ENCODE data around the gene ZNF304.
"Not testable (repeated sequence)": the region's sequence is repeated elsewhere in the genome, so short reads cannot be mapped to it uniquely, and the experiment has no call there.

The ZNF304 gene

GRCh38 chr19:57362997-57363687 is 12.1 kb downstream of the ZNF304 start, which contains the start of the genes TRAPPC2B and ZNF547:
Gene TRAPPC2B (plus strand): TSS chr19:57363551. CDS start chr19:57364834, 1,283 bp downstream.
Gene ZNF547 (plus strand): TSS chr19:57363551. CDS start chr19:57368556, 5,005 bp downstream.
- peak; percentile 99 for DNase-seq

DNA sequence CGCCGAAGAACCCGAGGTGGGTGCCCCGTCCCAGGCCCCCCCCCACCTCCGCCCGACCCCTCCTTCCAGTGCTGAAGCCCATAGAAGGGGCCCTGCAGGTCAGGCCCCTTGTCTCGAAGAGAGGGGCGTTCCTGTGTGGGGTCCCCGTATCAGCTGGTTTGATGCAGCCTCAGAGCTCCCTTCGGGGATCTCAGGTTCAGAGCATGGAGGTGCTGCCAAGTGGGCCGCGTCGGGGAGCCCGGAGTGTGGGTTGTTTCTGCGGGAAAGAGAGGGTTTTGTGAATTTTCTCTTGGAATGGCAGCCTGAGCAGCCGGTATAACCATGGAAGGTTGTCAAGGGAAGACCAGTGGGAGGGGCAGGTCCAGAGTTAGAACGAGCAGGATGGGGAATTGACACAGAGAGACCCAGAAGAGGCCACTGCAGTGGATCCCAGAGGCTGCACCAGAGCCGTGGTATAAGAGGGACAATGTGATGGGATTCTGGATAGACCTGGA is 12.7 kb downstream of the ZNF304 start:
- DNase-seq, result no peak

DNA sequence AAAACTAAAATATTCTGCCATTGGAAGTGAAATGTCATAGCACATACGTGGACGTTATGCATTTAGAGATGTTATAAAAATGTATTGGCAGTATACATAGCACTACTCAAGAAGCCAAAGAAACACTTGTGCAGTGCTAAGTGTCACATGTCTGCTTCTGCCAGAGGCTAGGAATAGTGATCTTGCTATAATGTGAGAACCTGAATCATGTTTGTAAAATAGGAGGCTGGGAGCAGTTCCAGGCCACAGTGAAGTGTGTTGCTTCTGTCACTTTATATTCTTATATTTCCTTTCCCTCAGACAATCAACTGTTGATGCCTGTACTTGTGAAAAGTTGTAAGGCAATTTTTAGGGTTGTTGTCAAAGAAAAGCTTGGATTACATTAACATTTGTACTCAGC is 15.7 kb downstream of the ZNF304 start:
- DNase-seq, result no peak

DNA sequence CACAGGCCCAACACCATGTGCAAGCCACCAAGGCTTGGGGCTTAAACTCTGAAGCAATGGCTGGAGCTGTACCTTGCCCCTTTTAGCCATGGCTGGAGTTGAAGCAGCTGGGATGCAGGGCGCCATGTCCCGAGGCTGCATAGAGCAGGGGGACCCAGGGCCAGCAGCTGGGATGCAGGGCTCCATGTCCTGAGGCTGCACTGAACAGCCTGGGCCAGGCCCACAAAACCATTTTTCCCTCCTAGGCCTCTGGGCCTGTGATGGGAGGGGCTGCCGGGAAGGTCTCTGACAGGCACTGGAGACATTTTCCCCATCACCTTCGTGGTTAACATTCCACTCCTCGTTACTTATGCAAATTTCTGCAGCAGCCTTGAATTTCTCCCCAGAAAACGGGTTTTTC is 23.1 kb downstream of the ZNF304 start:
- no peak for DNase-seq

- not testable (repeated sequence) for DNase-seq
Measured at GRCh38 chr19:57374647-57375046, 23.6 kb downstream of the ZNF304 start.

GRCh38 chr19:57376151-57376550 is 25.1 kb downstream of the ZNF304 start:
- no peak for DNase-seq

- DNase-seq, result no peak
Measured at GRCh38 chr19:57377498-57378146, 26.6 kb downstream of the ZNF304 start.

DNA sequence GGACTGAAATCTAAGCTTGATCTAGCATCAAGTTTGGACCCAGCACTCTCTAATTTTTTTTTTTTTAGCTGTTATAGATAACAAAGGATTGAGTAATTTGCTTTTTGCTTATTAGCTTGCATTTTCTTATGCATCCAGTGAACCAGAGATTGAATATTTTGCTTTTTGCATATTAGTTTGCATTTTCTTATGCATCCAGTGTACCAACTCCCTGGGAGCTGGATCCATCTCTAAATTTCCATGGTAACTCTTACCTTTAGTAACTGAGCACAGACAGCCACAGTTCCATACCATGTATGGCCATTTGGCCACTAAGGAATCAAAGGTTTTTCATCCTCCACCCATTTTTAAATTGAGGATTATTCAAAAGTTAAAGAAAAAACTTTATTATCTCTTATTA is 29.9 kb downstream of the ZNF304 start:
- no peak for DNase-seq

DNA sequence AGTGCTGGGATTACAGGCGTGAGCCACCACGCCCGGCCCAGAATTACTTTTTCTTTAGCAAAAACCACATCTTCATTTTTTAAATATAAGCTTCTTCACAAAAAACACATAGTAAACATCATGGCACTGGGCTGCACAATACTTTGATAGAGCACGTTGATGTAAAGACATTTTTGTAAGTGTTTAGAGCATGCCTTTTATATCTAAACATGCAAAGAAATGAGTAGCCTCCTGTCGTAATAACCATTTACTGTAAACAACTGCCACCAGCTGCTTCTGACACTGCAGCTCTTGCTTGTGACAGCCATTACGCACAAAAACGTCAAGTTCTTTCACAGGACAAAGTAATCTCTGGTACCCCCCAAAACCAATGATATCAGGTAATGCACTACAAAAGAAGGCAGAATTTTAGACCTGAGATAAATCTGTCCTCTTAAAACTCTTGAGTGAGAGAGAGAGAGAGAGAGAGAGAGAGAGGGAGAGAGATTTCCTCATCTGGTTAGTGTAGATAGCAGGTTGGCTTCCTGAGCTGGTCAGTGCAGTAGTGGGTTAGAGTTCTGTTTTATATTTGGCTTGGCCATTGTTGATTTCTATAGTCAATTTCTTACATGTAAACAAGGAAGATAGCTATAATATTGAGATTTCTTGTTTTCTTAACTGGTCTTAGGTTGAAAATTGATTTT is 31.9 kb downstream of the ZNF304 start:
- no peak for DNase-seq

- no peak for DNase-seq
Measured at GRCh38 chr19:57389194-57389729, 38.2 kb downstream of the ZNF304 start.

DNA sequence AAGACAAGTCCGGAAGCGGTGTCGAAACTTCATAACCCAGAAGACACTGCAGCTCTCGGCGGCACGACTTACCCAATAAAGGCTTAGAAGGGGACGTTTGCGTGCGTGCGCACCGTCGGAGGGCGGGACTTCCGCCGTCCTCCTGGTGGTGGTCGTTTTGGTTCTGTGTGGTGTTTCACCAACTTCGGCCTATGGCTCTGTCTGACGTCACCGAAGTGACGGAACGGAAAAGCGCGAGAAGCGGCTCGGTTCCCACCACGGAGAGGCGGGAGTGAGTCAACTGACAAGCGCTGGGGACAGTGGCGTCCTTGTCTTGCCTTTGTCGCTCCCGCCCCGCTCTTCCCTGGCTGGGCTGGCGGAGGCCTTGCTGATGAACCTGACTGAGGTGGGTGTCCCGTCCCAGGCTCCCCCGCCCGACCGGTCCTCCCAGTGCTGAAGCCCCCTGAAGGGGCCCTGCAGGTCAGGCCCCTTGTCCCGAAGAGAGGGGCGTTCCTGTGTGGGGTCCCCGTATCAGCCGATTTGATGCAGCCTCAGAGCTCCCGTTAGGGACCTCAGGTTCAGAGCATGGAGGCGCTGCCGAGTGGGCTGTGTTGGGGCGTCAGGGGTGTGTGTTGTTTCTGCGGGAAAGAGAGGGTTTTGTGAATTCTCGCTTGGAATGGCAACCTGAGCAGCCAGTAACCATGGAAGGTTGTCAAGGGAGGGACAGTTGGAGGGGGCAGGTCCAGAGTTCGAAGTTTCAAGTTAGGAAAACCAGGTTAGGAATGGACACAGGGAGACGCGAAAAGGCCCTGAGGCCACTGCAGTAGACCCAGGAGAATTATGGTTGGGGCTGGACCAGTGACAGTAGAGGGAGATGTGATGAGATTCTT is 38.9 kb downstream of the ZNF304 start, which contains the start of gene ZNF548:
TSS of gene ZNF548 (plus strand) at position 125 of the 869 bp plus-strand sequence. CDS start at position 371, 246 bp downstream.
- DNase-seq, result peak; percentile 99

DNA sequence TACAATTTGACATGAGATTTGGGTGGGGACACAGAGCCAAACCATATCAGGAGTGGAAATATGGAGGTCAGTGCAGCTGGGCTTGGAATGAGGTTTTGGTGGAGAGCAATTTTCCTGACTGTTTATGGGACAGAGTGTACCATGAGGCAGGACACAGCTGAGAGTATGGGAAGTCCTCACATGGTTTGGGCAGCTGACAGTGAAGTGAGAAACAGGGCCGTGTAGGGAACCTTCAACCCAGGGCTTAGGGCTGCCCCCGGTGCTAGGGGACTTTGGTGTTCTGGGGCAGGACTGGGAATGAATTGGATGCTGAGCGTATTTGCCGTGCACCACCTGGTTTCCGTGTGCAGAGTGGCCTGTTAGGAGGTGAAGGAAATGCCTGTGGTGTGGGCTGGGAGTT is 44.6 kb downstream of the ZNF304 start:
- no peak for DNase-seq

DNA sequence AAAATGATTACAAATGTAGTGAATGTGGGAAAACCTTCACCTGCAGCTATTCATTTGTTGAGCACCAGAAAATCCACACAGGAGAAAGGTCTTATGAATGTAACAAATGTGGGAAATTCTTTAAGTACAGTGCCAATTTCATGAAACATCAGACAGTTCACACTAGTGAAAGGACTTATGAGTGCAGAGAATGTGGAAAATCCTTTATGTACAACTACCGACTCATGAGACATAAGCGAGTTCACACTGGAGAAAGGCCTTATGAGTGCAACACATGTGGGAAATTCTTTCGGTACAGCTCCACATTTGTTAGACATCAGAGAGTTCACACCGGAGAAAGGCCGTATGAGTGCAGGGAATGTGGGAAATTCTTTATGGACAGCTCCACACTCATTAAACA is 47.8 kb downstream of the ZNF304 start:
- no peak for DNase-seq

DNA sequence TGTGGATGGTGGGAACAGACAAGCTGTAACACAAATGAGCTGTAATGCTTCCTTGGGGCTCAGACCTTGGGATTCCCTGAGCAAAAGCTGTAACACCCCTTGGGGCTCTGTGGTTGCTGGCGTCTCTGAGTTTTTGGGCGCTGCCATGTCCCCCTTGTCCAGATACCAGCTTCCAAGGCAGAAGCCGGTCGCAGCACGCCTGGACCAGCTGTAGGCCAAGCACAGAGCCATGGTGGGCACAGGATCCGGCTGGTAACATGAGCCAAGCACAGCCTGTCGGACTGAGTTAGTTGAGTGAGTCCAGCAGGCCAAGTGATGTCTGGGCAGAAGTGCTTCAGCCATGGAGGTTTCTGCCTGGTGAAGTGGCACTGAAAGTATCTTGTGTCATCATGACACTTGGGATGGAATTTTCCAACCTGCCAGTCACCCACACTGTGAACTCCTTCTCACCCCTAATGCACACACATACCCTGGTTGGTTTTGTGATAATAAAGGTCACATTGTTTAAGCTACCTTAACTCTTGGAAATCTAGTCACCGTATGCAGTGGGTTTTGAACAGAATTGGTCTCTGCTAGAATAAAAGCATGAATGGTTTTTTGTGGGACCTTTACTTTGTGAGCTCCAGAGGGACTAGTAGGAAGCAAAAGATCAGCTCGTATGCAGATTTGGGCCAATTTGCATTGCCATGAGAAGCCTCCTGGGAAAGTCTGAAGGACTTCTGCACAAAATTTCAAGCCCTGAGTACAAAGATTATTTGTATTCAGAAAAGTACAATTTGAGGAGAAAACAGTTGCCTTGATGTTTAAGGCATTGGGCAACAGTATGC is 52.9 kb downstream of the ZNF304 start:
- no peak for DNase-seq

- peak; percentile 88 for DNase-seq
Measured at GRCh38 chr19:57406516-57407123, 55.5 kb downstream of the ZNF304 start.
